ENCODE data around the gene SPTAN1. TPM values are rescaled to one million over a fixed set of nuclear protein-coding genes. Genes with fewer than 3 reads are reported as not detected.
A peak's percentile ranks its signal among the peaks of the same experiment; 100 is the strongest.
"Not testable (repeated sequence)": the region's sequence is repeated elsewhere in the genome, so short reads cannot be mapped to it uniquely, and the experiment has no call there.

Gene SPTAN1
- total RNA-seq, 1 donor from 2014 or later, result 810 TPM

DNA sequence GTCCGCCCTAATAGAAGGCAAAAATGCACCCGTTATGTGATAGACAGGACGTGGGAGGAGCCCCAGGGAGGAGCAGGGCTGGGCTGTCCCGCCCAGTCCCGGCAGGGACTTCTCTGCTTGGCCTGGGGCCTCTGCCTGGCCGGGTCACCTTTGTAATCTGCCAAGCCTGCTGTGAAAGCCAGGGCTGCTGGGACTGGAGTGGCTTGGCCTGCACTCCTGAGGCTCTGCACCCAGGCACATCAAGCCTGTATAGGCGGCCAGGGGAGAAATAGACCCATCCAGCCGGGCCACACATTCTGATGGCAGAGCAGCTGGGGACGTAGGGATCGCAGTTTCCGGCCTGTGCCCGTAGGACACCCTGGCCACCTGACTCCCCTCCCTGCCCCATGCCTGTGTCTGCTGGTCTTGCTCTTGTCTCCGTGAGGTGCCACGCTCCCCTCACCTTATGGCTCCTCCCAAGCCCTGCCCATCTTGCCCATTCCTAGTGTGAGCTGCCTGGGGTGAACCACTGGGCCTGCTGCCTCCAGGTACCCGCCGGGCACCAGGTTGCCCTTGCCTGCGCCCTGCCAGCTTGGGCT, 76.2 kb downstream of the SPTAN1 start:
- DNase-seq (ENCODE audit: low spot score in 2 of 2) (no peak), FAIRE-seq (no peak)

- DNase-seq (ENCODE audit: low spot score in 2 of 2) (no peak), FAIRE-seq (no peak)
These were observed 76.7 kb downstream of the SPTAN1 start for GRCh38 chr9:128629136-128629535.

DNA sequence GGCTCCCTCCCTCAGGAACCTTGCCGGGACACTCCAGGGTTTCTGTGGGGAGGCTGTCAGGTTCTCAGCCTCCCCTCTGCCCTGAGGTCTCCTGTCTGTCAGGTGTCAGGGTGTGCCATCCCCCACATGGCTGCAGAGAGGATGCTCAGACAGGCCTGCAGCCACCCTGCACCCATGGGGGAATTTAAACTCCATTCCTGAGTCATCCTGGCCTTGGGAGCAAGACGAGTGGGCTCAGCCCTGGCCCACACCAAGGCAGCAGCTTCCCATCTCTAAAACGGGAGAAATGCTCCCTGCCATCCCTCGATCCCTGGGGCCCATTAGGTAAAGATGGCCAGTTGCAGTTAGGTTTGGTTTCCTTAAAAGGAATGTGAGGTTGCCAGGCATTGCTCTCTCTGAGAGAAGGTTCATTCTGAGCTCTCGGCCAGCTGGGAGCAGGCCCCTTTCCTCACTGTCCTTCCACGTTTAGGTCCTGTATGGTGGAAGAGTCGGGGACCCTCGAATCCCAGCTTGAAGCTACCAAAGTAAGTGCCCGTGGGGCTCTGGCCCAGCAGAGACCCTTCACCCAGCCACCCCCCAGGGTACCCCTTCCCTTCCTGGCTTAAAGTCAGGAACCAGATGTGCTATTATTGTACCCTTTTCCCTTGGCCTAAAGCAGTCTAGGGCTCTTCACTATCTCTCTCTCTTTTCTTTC, 77.6 kb downstream of the SPTAN1 start:
- DNase-seq (ENCODE audit: low spot score in 2 of 2), result no peak
- no peak for FAIRE-seq

DNA sequence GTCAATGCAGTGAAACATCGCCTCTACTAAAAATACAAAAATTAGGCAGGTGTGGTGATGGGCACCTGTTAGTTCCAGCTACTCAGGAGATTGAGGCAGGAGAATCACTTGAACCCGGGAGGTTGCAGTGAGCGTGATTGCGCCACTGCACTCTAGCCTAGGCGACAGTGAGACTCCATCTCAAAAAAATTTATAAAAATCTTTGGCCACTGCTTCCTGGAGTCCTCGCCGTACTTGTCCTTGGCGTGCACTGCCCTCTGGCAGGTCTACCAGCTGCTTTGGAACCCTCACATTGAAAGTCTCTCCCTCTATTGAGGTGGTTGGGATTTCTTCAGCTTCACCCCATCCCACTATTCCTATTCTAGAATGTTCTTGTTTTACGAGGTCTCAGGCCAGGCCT, 79.2 kb downstream of the SPTAN1 start:
- FAIRE-seq, result no peak
- no peak for DNase-seq (ENCODE audit: low spot score in 2 of 2)

DNA sequence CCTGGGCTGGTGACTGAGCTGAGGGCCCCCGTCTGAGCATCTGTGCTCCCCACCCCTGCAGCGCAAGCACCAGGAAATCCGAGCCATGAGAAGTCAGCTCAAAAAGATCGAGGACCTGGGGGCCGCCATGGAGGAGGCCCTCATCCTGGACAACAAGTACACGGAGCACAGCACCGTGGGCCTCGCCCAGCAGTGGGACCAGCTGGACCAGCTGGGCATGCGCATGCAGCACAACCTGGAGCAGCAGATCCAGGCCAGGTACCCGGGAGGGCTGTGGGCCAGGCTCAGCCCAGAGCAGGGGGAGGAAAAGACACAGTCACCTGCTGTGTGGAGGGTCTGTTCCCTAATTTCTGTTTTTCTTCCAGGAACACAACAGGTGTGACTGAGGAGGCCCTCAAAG, 79.7 kb downstream of the SPTAN1 start:
- DNase-seq (ENCODE audit: low spot score in 2 of 2) (no peak), FAIRE-seq (no peak)

GRCh38 chr9:128632486-128632885, 80.1 kb downstream of the SPTAN1 start:
- FAIRE-seq (no peak), DNase-seq (ENCODE audit: low spot score in 2 of 2) (no peak)

- FAIRE-seq (no peak), DNase-seq (ENCODE audit: low spot score in 2 of 2) (no peak)
These were observed 80.7 kb downstream of the SPTAN1 start for GRCh38 chr9:128633057-128633456.

DNA sequence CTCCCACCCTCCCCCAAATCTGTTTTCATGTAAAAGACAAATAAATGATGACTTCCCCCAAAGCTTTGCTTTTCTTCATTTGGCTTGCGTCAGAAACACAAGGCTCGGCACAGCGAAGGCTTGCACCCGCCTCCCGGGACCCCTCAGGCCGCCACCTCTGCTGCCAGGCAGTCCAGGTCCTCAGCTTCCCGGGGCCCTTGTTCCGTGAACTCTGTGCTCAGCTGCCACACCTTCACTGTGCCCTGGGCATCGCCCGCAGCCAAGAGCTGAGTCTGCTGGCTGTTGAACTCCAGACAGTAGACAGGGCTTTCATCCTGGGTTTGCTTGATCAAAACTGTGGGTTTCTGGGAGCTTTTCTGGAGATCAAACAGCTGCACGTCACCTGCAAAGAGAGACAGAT, 81.2 kb downstream of the SPTAN1 start:
- DNase-seq (ENCODE audit: low spot score in 2 of 2) (no peak), FAIRE-seq (no peak)

- DNase-seq (ENCODE audit: low spot score in 2 of 2) (no peak), FAIRE-seq (no peak)
These were observed 81.7 kb downstream of the SPTAN1 start for GRCh38 chr9:128634111-128634510.

GRCh38 chr9:128634651-128635262, 82.4 kb downstream of the SPTAN1 start:
- FAIRE-seq (no peak), DNase-seq (ENCODE audit: low spot score in 2 of 2) (no peak)

GRCh38 chr9:128635266-128636023, 83.1 kb downstream of the SPTAN1 start:
- FAIRE-seq (no peak), DNase-seq (ENCODE audit: low spot score in 2 of 2) (peak in 1 of 2 donors; percentile 69)

GRCh38 chr9:128636024-128636390, 83.6 kb downstream of the SPTAN1 start:
- DNase-seq (ENCODE audit: low spot score in 2 of 2) (no peak), FAIRE-seq (no peak)

DNA sequence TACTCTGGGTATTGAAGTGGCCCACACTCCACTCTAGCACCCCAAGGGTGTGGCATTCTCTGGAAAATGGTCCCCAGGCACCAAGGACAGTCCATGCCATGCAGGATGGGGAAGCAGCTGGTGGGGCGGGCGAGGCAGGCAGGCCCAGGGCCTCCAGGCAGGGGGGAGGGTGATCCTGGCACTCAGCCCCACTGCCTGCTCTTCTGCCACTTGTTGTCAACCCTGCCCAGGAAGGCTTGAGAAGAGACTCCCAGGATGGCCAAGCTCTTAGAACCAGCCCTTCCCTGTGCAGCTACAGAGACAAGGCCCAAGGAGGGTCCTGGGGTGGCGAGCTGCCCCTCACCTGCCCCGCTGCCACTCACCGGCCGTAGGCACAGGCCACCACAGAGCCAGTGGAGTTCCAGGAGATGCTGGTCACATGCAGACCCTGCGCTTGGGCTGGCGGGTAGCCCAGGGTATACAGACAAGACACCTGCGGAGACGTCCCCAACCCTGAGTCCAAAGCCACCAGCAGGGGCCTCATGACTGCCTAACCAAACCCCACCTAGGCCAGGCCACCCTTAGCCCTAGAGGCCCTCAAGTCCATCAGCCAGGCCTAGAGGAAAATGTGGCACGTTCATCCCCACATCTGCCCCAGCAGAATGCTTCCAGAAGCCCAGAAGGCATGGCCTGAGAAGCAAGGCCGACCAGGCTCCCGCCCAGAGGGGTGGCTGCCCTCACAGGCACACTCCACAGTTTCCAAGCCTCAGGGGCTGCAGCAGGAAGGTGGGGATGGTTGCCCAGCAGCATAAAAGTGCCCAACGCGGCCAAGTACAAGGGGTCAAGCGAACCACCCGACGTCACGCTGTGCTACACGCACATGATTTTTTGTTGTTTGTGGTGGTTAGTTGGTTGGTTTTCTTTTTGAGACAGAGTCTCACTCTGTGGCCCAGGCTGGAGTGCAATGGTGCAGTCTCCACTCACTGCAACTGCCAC, 84.5 kb downstream of the SPTAN1 start:
- FAIRE-seq (no peak), DNase-seq (ENCODE audit: low spot score in 2 of 2) (no peak)

DNA sequence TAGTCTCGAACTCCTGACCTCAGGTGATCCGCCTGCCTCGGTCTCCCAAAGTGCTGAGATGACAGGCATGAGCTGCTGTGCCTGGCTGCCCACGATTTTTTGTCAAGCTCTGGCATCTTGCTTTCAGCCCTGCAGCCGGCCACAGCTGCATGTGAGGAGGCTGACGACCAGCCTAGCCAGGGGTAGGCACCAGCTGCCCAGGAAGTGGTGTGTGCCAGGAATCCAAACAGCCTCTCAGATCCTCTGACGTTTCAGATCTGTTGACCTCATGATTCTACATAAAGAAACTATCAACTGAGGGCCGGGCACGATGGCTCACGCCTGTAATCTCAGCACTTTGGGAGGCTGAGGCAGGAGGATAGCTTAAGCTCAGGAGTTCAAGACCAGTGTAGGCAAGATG, 85.3 kb downstream of the SPTAN1 start:
- FAIRE-seq (no peak), DNase-seq (ENCODE audit: low spot score in 2 of 2) (no peak)

GRCh38 chr9:128638580-128638979, 86.2 kb downstream of the SPTAN1 start:
- DNase-seq (ENCODE audit: low spot score in 2 of 2) (no peak), FAIRE-seq (no peak)

DNA sequence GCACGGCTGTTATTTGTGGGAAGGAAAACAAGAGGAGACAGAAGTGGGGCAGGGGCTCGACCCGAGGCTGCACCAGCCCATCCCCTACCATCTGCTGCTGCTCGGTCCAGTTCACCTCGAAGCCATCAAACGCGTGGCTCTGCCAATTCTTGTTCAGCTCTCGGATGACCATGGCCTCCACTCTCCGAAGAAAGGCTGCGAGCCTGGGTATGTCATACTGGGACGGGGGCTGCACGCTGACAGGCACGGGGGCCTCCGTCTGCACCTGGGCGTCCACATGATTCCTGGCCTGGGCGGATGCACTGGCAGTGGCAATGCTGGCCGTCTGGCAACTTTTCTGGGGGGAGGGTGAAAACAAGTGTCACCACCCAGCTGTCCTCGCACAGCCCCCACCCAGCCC, 88.2 kb downstream of the SPTAN1 start:
- no peak for FAIRE-seq
- DNase-seq (ENCODE audit: low spot score in 2 of 2), result no peak

- FAIRE-seq, result no peak
These were observed 90.4 kb downstream of the SPTAN1 start for GRCh38 chr9:128642675-128643245.

GRCh38 chr9:128643519-128644300, 91.3 kb downstream of the SPTAN1 start:
- DNase-seq (ENCODE audit: low spot score in 2 of 2) (no peak), FAIRE-seq (no peak)

More at GRCh38 chr9:128642675-128643245, 90.4 kb downstream of the SPTAN1 start:
- no peak for DNase-seq (ENCODE audit: low spot score in 2 of 2)

DNA sequence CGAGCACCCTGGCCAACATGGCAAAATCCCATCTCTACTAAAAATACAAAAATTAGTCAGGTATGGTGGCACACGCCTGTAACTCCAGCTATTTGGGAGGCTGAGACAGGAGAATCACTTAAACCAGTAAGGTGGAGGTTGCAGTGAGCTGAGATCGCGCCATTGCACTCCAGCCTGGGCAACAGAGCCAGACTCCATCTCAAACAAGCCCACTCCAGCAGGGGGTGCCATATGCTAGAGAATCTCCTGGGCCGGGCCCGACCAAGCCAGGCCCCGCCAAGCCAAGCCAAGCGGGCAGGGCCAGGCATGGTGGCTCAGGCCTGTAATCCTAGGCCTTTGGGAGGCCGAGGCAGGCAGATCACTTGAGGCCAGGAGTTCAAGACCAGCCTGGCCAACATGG, 95.8 kb downstream of the SPTAN1 start:
- not testable (repeated sequence) for DNase-seq (ENCODE audit: low spot score in 2 of 2); FAIRE-seq
